IMR-90 (cell line): ENCODE results near the gene SCAF4.

Experiments used
- BHLHE40 ChIP-seq: fragments of 150-350 bp; IDR thresholded peaks from 2 replicates; pipeline ENCODE4 v1.6.1; 2016; ENCODE audit warnings: mild to moderate bottlenecking, low read depth, low read length
- CEBPB ChIP-seq: IDR thresholded peaks from 2 replicates; pipeline ENCODE4 v1.6.1; 2012; ENCODE audit warnings: low read depth, low read length, improper control_type of control experiment
- CTCF ChIP-seq: conservative IDR thresholded peaks from 2 replicates; pipeline ENCODE4 v1.5.1; 2012; ENCODE audit warnings: mild to moderate bottlenecking, low read depth, low read length, improper control_type of control experiment
- ELK1 ChIP-seq: fragments of 150-350 bp; IDR thresholded peaks from 2 replicates; pipeline ENCODE4 v1.6.1; 2016; ENCODE audit warnings: low read depth, mild to moderate bottlenecking, low read length, moderate library complexity, borderline replicate concordance
- FOS ChIP-seq: fragments of 150-350 bp; IDR thresholded peaks from 2 replicates; pipeline ENCODE4 v1.6.1; 2016; ENCODE audit warnings: low read depth, low read length
- MAFK ChIP-seq: IDR thresholded peaks from 2 replicates; pipeline ENCODE4 v1.6.1; 2012; ENCODE audit warnings: low read depth, low read length, improper control_type of control experiment
- MAZ ChIP-seq: IDR thresholded peaks from 2 replicates; pipeline ENCODE4 v1.6.1; 2012; ENCODE audit warnings: low read depth, mild to moderate bottlenecking, low read length, improper control_type of control experiment, moderate library complexity, borderline replicate concordance
- MXI1 ChIP-seq: IDR thresholded peaks from 2 replicates; pipeline ENCODE4 v1.6.1; 2012; ENCODE audit warnings: low read depth, mild to moderate bottlenecking, low read length, moderate library complexity, borderline replicate concordance
- POLR2A ChIP-seq: IDR thresholded peaks from 2 replicates; pipeline ENCODE4 v1.6.1; 2012; ENCODE audit warnings: mild to moderate bottlenecking, low read depth, low read length
- RAD21 ChIP-seq: IDR thresholded peaks from 2 replicates; pipeline ENCODE4 v1.6.1; 2012; ENCODE audit warnings: low read length, improper control_type of control experiment
- RCOR1 ChIP-seq: IDR thresholded peaks from 2 replicates; pipeline ENCODE4 v1.6.1; 2012; ENCODE audit warnings: mild to moderate bottlenecking, low read length, improper control_type of control experiment; ENCODE audit not compliant: insufficient replicate concordance
- RFX5 ChIP-seq: IDR thresholded peaks from 2 replicates; pipeline ENCODE4 v1.8.0; 2012; ENCODE audit warnings: low read depth, mild to moderate bottlenecking, low read length, moderate library complexity
- SMC3 ChIP-seq: fragments of 150-350 bp; IDR thresholded peaks from 2 replicates; pipeline ENCODE4 v1.6.1; 2016; ENCODE audit warnings: low read depth, mild to moderate bottlenecking, antibody characterized with exemption, low read length, moderate library complexity
- USF2 ChIP-seq: fragments of 150-350 bp; IDR thresholded peaks from 2 replicates; pipeline ENCODE4 v1.6.1; 2017; ENCODE audit warnings: mild to moderate bottlenecking, antibody characterized with exemption, low read length, low read depth

GRCh38 chr21:31780944-31781343 is 49.0 kb upstream of the SCAF4 start:
- no peak for TF ChIP-seq CTCF
- no peak for TF ChIP-seq MAZ
- TF ChIP-seq CEBPB: no peak
- TF ChIP-seq SMC3: no peak
- TF ChIP-seq MXI1: no peak
- TF ChIP-seq RAD21: no peak
- no peak for TF ChIP-seq POLR2A
- no peak for TF ChIP-seq FOS
- no peak for TF ChIP-seq USF2
- no peak for TF ChIP-seq RFX5
- no peak for TF ChIP-seq RCOR1
- TF ChIP-seq BHLHE40: no peak
- TF ChIP-seq ELK1: no peak
- TF ChIP-seq MAFK: no peak
